IPS DF 19.7 (cell line): ENCODE data around the gene FOXN4.
A peak's percentile ranks its signal among the peaks of the same experiment; 100 is the strongest.

ENCODE experiments used
- DNase-seq: peaks from one replicate; pipeline ENCODE4 v3.0.0-alpha.2; 2013; ENCODE audit warnings: low read depth, low spot score

FOXN4 gene

DNA sequence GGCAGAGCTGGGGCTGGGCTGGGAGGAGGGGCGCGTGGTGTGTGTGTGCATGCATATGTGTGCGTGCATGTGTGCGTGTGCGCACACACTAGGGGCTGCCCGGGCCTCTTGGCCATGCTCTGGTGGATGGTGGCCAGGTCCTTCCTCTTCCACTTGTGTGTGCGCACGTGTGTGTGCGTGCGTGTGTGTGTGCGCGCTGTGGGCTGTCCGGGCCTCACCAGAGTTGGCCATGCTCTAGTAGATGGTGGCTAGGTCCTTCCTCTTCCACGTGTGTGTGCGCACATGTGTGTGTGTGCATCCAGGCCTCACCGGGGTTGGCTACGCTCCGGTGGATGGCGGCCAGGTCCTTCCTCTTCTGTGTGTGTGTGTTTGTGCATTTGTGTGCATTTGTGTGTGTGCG lies 24.7 kb downstream of the FOXN4 start:
- no peak for DNase-seq

DNA sequence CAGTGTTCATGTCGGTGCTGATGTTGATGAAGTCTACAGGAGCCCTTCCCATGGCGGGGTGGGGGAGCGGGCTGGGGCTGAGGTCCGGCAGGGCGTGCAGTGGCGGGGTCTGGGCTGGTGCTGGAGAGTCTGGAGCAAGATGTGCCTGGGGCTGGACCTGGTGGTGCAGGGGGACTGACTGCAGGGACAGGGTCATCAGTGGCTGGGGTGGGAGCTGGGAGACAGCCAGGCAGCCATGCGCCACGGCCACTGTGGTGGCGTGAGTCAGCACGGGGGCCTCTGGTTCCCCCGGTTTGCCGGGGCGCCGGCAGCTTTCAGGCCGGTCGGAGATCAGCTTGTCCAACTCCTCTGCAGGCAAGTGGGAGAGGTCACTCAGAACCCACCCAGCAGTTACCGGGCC lies 27.6 kb downstream of the FOXN4 start:
- no peak for DNase-seq

DNA sequence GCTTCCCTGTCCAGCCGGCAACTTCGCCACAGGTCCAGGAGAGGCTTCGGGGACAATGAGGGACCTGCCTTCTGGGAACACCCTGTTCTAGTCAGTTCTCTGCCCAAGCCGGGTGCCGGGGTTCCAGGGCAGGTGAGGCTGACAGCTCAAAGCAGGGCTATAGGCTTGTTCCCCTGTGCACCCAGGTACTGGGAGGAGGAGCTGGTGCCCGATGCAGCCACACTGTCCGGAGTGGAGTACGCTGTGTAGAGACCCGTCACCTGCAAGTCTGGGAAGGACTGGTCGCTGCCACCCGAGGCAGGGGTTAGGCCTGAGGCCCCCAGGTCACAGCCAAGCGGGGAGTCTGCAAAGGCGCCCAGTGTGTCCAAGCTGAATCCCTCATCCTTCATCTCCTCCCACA lies 29.6 kb downstream of the FOXN4 start:
- DNase-seq: no peak

DNA sequence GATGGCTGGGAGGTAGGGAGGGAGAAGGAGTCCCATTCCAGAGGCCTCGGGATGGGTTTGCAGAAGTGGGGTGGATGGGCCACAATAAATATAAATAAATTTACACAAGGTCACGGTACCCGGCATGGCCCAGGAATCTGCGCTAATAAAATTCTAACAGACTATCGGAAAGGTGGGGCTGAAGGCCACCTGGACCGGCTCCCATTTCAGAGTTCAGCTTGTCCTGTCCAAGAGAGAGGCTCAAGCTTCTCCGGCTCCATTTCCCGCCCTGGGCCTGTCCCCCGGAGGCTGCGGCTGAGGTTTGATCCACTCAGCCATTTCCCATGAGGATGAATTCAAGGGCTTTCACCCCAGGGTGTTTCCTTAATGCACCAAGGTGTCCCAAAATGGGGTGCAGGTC lies 30.2 kb downstream of the FOXN4 start:
- no peak for DNase-seq

DNA sequence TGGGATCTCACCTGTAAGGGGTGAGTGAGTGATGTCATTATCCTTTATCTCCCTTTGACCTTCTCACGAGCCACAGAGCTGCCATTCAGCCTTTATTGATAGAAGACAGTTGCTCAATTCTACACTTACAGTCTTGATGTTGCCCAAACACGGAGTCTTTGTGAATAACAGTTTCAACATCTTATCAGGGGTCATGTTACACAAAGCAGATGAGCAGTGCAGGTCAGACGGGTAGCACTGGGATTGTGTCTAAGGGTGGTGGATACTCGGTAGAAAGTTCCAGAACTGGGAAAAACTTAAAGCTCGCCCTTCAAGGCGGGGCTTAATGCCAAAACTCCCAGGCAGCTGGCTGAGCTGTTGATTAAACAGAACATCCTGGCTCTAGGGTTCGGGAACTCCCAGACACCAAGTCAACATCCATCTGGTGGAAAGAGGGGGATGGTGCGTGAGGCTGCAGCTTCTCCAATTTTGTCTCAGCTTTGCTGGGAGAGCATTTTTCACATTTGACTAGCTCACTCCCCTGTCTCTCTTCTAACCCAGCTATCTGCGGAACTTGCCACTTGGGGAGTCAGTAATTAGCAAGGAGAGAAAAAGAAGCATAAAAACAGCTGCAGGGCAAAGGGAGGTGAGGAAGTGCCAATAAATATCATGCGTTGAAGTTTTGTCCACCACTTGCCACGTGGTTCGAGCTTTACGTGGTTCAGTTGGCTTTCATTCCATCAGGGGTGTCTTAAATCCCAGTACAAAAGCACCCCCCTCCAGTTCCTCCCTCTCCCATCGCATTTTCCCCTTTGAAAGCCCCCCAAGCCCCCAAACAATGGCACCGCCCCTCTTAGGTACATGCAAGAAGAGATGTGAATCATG lies 31.0 kb downstream of the FOXN4 start:
- no peak for DNase-seq

DNA sequence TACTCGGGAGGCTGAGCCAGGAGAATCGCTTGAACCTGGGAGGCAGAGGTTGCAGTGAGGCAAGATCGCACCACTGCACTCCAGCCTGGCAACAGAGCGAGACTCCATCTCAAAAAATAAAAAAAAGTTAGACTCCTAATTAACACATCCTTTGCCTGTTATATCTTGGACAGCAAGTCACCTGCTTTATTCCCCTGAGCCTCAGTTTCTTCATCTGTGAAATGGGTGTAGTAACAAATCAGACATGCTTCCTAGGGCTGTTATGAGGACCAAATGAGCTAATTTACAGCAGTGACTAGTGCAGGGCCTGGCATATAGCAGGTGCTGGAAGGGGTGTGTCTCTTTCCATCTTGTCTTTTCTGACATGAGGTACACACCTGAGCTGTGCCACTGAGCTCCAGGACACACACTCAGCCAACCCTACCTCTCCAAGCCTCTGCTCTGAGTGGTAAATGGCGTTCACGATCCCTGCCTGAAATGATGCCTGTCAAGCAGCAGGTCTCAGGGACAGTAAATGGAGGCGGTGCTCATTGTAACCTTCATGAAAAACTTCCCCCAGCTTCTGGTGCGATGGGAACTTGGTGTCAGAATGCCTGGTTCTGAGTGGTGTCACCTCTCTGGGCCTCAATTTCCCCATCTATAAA lies 31.7 kb downstream of the FOXN4 start:
- DNase-seq: no peak

DNA sequence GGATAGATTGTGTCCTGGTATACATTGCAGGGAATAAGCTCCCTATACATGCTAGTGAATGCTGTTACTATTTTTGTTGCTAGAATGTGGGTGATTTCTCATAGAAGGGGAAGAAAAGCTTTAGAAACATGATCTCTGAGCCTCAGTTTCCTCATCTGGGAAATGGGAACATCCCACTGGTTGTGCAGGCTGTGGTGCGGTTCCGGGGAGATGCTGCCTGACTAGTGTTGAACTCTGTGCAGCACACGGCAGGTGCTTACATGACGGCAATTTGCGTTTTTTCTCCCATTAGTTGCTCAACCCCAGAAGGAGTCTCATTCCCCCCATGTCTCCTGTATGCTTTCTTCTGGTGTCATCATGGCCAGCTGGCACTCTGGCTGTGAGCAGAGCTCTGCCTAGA lies 32.9 kb downstream of the FOXN4 start:
- no peak for DNase-seq

DNA sequence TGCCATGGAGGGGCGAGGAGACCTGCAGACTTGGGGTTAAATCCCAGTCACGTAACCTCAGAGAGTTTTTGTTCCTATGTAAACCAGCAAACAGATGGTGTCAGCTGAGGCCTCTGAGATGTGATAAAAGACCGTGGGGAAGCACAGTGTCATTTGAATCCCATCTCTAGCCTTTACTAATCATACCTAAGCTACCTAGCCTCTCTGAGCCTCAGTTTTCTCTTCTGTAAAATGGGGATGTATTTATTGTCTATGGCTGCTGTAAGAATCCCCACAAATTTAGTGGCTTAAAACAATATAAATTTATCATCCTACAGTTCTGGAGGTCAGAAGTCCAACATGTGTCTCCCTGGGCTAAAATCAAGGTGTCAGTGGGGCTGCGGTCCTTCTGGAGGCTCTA lies 33.9 kb downstream of the FOXN4 start:
- no peak for DNase-seq

DNA sequence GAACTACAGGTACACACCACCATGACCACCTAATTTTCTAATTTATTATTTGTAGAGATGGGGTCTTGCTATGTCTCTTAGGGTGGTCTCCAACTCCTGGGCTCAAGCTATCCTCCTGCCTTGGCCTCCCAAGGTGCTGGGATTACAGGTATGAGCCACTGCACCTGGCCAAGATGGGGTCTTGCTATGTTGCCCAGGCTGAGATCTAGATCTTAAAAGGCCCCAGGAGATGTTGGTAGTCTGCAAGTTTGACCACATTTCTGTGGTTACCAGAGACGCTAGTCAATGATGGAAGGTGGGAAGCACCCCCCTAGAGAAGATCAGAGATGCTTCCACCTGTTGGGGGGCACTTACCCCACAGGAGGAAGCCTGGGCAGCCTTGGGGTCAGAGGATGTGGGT lies 34.7 kb downstream of the FOXN4 start:
- DNase-seq: no peak

DNA sequence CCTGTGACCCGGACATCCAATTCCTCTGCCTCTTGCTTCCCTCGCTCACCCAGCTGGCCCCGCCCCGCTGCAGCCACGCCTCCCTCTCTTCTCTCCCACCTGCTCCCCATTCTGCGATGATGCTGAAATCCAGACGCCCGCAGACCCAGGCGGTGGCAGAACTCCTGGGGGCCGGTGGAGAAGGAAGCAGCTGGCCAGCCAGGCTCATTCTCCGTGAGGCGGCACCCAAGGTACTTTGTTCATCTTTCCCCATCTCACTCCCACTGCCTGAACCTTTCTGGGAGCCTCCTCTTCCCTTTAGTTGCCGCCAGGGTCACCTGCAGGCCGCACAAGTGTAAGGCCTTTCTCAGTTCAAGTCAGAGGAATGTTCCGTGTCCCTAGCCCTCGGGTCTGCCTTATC lies 35.7 kb downstream of the FOXN4 start:
- no peak for DNase-seq

DNA sequence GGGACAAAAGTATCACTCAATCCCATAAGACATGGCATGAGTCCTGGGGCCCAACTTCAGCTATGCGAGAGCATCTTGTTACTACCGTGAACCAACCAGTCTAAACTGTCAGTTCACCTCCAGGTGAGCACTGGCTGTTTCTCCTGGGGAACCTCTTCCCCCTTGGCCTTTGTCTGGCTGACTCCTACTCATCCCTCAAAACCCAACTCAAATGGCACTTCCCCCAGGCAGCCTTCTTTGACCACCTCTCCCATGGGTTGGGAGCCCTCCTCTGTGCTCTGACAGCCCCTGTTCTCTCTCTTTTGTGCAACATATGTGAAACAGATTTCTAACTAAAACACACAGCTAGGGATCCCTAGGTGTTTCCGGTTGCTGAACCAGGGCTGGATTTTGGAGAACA lies 37.7 kb downstream of the FOXN4 start:
- DNase-seq: no peak

DNA sequence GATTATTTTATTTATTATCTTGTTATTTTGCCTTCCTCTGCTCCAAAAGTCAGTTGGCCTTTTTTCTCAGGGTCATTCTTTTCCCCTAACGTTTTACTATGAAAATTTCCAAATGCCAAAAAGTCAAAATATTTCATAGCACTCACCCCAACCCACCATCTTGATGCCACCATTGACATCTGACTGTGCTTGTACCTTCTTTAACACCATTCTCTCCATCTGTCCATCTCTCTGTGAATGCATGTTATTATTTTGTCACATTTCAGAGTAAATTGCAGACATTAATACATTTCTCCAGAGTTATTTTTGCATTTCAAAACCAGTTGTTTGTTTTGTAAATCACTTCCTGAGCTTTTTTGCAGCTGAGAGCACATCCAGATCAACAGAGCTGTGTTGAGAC lies 38.6 kb downstream of the FOXN4 start:
- no peak for DNase-seq

DNA sequence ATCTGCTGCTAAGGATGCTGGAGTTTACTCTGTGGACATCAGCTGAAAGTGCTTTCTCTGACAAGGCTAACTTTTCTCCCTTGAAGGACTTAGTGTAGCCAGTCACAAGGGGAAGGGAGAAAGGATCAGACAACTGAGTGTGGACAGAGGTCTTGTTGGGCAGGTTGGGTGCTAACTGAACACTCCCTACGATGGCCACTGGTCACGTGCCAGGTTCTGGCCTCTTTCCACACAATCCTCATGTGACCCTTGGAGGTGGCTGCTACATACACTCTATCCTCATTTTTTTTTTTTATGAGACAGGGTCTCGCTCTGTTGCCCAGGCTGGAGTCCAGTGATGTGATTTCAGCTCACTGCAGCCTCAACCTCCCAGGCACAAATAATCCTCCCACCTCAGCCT lies 39.7 kb downstream of the FOXN4 start:
- DNase-seq: no peak

DNA sequence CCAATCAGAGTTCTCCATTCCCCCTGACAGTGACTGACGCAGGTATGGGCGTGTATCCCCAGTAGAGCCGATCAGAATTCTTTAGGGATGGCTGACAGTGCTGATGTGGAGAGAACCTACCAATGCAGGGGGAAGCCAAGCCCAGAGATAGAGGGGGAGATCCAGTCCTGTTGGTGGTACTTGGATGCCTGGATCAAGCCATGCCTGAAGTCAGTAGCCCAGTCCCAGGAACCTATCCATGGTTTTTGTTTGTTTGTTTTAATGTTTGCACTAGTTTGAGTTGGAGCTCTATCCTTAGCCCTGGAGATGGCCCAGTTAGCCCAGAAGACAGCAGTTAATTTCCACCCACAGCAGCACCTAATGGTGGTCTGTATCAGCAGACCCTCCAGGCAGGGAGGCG lies 40.2 kb downstream of the FOXN4 start:
- DNase-seq: no peak

DNA sequence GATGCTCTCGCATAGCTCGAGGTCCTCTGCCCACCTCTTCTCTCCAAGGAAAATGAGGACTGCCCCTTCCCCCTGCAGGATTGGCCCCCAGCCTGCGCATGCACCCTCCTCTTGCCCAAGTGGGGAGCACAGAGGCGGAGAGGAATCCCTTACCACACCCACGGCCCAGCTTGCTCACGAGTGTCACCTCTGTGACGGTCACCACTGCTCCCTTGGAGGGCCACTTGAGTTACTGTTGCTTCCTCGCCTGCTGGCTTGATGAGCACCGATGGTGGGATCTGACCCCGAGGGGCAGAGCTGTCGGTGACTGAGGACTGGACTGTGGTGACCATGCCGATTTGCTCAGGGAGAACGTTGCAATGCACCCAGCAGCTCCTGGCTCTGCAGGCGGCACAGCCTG lies 41.7 kb downstream of the FOXN4 start:
- DNase-seq: no peak

DNA sequence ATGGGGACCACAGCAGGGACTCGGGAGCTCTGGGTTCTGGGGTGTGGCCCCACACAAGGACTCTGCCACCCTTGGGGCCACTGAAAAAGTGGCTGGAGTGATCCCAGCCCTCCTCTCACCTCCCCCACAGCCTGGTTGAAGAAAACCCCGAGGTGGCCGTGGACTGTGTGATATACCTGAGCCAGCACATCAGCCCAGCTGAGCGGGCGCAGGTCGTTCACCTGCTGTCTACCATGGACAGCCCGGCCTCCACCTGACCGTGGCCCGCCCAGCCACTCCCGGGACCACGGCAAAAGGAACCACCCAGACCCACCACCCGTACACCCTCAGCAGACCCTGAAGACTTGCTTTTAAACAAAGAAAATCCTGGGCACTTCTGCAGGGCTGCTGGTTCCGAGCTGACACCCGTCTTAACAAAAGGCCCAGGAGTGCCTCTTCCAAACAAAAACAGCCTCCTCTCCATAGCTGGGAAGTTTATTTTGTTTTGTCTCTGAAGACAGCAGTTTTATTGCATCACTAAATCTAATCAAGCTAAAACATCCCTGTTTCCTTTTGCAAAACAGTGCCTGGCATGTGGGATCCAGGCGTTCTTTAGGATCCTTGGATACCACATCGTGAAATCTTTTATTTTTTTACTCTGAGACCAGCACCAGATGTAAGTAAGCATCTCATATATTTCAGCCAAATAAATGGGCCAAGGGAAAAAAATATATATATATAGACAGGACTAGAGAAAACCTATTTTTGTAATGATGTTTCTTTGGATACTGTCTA lies 42.8 kb downstream of the FOXN4 start:
- DNase-seq: no peak

DNA sequence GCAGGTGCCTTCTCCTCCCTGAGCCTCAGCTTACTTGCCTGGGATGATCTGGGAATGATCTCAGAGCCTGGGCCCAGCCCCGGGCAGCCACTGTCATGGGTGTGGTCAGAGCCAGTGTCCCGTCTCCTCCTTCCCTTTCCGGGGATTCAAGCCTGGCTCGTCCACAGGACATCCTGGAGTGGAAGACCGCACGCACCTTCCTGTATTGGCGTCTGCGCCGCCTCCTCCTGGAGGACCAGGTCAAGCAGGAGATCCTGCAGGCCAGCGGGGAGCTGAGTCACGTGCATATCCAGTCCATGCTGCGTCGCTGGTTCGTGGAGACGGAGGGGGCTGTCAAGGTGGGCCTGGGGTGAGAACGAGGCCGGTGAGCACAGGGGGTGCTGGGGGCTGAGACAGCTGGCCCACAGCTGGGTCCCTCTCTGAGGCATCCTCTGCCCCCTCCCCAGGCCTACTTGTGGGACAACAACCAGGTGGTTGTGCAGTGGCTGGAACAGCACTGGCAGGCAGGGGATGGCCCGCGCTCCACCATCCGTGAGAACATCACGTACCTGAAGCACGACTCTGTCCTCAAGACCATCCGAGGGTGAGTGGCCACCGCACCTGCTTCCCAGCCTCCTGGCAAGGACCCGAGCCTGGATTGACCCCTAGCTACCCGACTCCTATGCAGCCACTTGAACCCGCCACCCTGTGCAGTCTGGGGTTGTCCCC lies 44.0 kb downstream of the FOXN4 start:
- no peak for DNase-seq

DNA sequence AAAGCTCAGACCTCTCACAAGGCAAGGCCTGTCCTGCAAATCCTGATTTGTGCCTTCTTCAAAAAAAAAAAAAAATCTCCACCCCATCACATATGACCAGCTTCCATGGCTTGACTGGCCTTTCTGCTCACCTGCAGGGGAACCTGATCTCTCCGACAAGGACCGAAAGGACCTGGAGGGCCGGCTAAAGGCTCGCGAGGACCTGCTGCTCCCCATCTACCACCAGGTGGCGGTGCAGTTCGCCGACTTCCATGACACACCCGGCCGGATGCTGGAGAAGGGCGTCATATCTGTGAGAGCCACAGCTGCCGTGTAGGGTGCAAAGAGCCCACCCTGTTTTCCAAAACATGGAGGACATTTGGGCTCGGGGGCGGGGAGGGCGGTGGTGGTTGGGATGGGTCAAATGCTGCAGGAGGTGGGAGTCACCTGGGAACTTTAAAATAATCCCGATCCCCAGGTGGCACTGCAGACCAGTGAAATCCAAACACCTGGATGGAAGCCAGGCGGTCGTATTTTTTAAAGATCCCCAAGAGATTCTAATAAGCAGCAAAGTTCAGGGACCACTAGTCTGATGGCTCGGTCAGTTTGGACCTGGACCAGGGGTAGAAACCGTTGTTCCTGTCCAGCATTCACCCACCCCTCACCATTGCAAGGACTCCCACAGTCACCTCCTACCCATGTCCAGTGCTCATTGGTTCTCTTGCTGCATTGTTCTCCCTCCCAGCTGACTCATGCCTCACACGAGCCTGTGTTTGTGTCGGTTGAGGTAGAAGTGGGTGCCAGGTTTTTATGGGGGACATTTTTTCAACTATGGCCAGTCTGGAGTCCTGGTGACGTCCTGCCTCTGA lies 44.8 kb downstream of the FOXN4 start:
- peak; percentile 65 for DNase-seq

DNA sequence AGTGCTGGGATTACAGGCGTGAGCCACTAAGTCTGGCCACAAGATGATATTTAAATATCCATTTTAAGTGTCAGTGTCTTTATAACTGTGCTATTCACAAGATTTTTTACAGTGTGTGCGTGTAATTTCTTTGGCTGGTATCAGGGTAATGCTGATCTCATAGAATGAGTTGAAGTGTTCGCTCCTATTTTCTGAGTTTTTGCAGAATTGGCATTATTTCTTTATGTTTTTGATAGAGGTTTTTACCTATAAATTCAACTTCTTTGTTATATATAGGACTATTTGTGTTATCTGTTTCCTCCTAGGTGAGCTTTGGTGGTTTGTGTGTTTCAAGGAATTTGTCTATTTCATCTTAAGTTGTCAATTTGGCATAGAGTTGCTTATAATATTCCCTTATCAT lies 45.6 kb downstream of the FOXN4 start:
- no peak for DNase-seq

DNA sequence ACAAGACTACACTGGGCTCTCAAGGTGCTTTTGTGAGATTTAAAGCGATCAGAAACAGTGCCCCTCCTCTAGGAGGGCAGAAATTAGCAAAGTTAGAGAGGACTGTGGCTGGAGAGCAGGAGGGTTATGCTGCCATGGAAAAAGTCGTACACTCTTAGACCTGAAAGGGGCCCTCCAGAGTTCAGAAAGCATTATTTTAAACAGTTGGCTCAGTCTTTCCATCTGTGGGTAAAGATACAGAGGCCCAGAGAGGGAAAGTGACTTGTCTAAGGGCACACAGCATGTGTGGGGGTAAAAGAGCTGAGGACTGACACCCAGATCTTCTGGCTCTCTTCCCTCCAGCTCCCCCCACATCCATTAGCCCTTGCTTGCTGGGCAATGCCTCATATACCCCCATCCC lies 47.1 kb downstream of the FOXN4 start:
- no peak for DNase-seq

DNA sequence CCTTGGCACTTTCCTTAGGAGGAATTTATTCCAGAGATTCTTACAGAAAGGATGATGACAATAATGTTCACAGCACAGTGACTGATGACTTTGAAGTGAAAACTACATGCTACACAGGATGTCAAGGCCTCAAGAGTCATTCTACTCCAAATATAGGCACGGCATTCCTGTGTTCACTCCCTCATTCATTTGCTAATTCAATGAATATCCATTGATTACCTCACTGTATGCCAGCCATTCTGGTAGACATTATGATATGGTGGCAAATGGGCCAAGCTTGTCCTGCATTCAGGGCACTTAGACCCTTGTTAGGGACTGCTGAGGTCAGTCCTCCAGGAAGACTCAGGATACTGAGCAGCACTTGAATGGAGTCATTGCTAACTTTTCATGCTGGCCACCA lies 48.0 kb downstream of the FOXN4 start:
- DNase-seq: no peak
